AG09309 (cell line): ENCODE results near the gene GIPC2.

Experiments
- DNase-seq: peaks from one replicate; pipeline ENCODE4 v3.0.0-alpha.2; 2010; ENCODE audit warnings: low read depth
- H3K4me3 ChIP-seq: 2 replicates; pipeline ENCODE4 v1.5.1; 2011; ENCODE audit warnings: mild to moderate bottlenecking, low read depth, low read length, moderate library complexity; ENCODE audit not compliant: control insufficient read depth
- TF ChIP-seq, protein P1 (sequence below): IDR thresholded peaks from 2 replicates; pipeline ENCODE4 v1.5.1; 2011; ENCODE audit warnings: mild to moderate bottlenecking, low read depth, low read length, inconsistent platforms; ENCODE audit not compliant: insufficient read depth, control insufficient read depth; ENCODE audit errors: missing control alignments

Gene GIPC2

DNA sequence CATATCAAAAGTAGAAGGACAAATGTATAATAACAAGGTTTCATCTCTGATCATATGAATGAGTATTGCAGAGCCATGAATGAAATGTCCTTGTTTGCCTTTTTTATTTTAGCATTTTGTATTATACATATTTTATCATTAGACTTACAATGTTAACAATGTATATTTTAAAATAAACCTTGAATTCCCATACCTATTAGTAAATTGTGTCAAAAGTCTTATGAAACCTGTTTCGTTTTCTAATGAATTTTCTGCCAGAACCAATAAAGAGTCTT is 40.4 kb upstream of the GIPC2 start:
- TF ChIP-seq, protein P1, sequence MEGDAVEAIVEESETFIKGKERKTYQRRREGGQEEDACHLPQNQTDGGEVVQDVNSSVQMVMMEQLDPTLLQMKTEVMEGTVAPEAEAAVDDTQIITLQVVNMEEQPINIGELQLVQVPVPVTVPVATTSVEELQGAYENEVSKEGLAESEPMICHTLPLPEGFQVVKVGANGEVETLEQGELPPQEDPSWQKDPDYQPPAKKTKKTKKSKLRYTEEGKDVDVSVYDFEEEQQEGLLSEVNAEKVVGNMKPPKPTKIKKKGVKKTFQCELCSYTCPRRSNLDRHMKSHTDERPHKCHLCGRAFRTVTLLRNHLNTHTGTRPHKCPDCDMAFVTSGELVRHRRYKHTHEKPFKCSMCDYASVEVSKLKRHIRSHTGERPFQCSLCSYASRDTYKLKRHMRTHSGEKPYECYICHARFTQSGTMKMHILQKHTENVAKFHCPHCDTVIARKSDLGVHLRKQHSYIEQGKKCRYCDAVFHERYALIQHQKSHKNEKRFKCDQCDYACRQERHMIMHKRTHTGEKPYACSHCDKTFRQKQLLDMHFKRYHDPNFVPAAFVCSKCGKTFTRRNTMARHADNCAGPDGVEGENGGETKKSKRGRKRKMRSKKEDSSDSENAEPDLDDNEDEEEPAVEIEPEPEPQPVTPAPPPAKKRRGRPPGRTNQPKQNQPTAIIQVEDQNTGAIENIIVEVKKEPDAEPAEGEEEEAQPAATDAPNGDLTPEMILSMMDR, result no peak
- DNase-seq, result no peak
- peak overlapping the region; percentile 49 for H3K4me3 ChIP-seq

- DNase-seq, result peak; percentile 77
- TF ChIP-seq, protein P1, result no peak
- peak overlapping the region; percentile 49 for H3K4me3 ChIP-seq
Observed at GRCh38 chr1:78005755-78006154, 40.0 kb upstream of the GIPC2 start.

GRCh38 chr1:78006521-78006920 is 39.2 kb upstream of the GIPC2 start:
- TF ChIP-seq, protein P1, result no peak
- DNase-seq, result no peak
- peak overlapping the region; percentile 49 for H3K4me3 ChIP-seq

DNA sequence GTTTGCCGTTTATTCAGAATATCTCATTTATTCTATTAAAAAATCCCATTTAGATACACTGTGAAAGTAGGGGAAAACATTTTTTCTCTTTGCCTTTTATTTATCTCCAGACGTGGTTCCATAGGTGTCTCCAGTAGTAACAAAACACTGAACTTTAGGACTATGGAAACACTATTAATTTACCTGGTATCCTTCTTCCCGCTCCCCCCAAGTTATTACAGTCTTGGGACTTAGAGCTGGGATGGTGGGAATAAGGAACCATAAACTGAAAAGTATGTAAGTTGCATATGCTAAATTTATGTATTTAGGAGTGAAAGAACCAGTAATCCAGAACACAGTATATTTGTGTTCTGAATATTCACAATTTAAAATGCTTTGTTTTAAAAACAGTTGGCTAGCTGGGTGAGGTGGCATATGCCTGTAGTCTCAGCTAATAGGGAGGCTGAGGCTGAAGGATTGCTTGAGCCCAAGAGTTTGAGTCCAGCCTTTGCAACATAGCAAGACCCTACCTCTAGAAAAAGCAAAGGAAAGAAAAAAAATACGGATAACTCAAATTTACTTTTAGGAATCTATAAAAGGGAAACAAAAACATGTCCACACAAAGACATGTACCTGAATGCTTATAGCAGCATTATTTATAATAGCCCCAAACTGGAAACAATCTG is 38.0 kb upstream of the GIPC2 start:
- TF ChIP-seq, protein P1, result no peak
- no peak for DNase-seq
- peak overlapping the region; percentile 49 for H3K4me3 ChIP-seq

DNA sequence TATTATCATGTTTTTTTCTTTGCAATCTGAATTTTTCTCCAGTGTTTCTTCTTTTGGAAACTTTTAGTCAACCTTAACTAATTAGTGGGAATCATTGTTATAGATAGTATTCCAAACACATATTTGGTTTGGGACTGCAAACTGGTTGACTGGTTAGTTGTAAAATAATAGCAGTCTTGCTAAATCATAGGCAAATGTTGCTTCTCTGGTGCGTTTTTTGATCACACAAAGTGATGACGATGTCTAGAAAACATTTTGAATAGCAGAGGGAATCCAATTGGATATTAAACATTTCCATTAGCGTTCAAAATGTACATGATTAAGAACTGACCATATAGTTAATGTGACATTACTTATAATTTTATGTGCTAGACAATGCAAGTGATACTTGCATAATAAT is 36.5 kb upstream of the GIPC2 start:
- DNase-seq, result no peak
- H3K4me3 ChIP-seq, result no peak overlapping the region; the same call in none of the 2 replicates
- TF ChIP-seq, protein P1, result no peak

DNA sequence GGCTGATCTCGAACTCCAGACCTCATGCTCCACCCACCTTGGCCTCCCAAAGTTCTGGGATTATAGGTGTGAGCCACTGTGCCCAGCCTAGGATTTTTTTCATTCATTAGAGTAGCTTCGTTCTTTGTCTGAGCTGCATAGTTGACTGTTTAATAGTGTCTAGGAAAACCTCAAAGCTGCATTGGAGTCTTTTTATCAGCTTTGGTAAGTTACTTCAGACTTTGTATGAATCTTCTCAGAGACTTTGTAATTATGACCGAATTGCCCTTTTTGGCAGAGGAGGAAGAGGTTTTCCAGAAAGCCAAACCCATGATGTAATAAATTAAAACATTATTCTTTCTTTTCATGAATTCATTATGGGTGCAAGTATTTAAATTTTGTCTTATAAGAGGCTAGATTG is 35.9 kb upstream of the GIPC2 start:
- TF ChIP-seq, protein P1, result no peak
- DNase-seq, result peak; percentile 63
- H3K4me3 ChIP-seq, result peak overlapping the region; percentile 20

GRCh38 chr1:78011050-78011449 is 34.7 kb upstream of the GIPC2 start:
- TF ChIP-seq, protein P1, result no peak
- no peak for DNase-seq

More at GRCh38 chr1:78011050-78011449, 34.7 kb upstream of the GIPC2 start:
- H3K4me3 ChIP-seq, result no peak overlapping the region
